Transverse colon (tissue), 4 donors: ENCODE data around the gene CHTF18. TPM values are rescaled to one million over a fixed set of nuclear protein-coding genes. Genes with fewer than 3 reads are reported as not detected.

Experiments used
- DNase-seq: peaks from one replicate; pipeline ENCODE4 v3.0.0-alpha.2; 2019
- H3K27ac ChIP-seq, 4 donors: fragments of 200-600 bp; sonication (generic); 2 replicates each; pipeline ENCODE4 v1.5.1; 2016 to 2018; ENCODE audit warnings: inconsistent platforms in 4 of 4
- H3K27me3 ChIP-seq: fragments of 200-600 bp; sonication (generic); 2 replicates; pipeline ENCODE4 v1.5.1; 2017; ENCODE audit warnings: inconsistent platforms
- H3K36me3 ChIP-seq, 4 donors: fragments of 200-600 bp; sonication (generic); 2 replicates each; pipeline ENCODE4 v1.5.1; 2017 to 2019; ENCODE audit warnings: inconsistent platforms in 4 of 4
- H3K4me1 ChIP-seq, 4 donors: fragments of 200-600 bp; sonication (generic); 2 replicates each; pipeline ENCODE4 v1.5.1; 2017 to 2020; ENCODE audit warnings: inconsistent platforms in 4 of 4
- H3K4me3 ChIP-seq, 4 donors: fragments of 200-600 bp; sonication (generic); 1 replicate in 1 of 4; 2 replicates in 3 of 4; pipeline versions ENCODE4 v1.5.1 to v1.6.1; 2017 to 2019; ENCODE audit warnings: inconsistent platforms in 4 of 4
- H3K9me3 ChIP-seq, 2 donors: fragments of 200-600 bp; sonication (generic); 2 replicates each; pipeline ENCODE4 v1.5.1; 2017 to 2019; ENCODE audit warnings: inconsistent platforms in 2 of 2
- CTCF ChIP-seq, 5 experiments: fragments of 200-600 bp in 3 of 5; fragments of 450-650 bp in 2 of 5; sonication (generic) in 3 of 5; IDR thresholded peaks; 1 replicate in 2 of 5; 2 replicates in 3 of 5; pipeline ENCODE4 v1.5.1; 2016 to 2017; ENCODE audit warnings: antibody characterized with exemption in 5 of 5, inconsistent platforms in 3 of 5, mild to moderate bottlenecking in 2 of 5, moderate library complexity in 1 of 5
- EP300 ChIP-seq: sonication (generic); formaldehyde crosslinking; IDR thresholded peaks from one replicate; pipeline ENCODE4 v1.6.1; 2017; ENCODE audit warnings: antibody characterized with exemption, low read depth
- POLR2A ChIP-seq: fragments of 450-650 bp; IDR thresholded peaks from one replicate; pipeline ENCODE4 v1.6.1; 2016; ENCODE audit warnings: antibody characterized with exemption, mild to moderate bottlenecking, moderate library complexity
- POLR2AphosphoS5 ChIP-seq, 3 donors: sonication (generic); formaldehyde crosslinking; IDR thresholded peaks; one replicate each; pipeline ENCODE4 v1.6.1; 2016; ENCODE audit warnings: antibody characterized with exemption in 3 of 3
- WGBS, 2 donors: methylation state at CpG; one replicate each; pipeline ENCODE4 v1.1.5; 2018; ENCODE audit warnings: low coverage in 1 of 2; 5-methylcytosine and 5-hydroxymethylcytosine counted together
- in situ Hi-C, 4 donors: fragments of 200-750 bp; cut with MboI; loops; one replicate each; pipeline versions ENCODE4 v1.15.0 to v1.15.1; 2017; ENCODE audit warnings: low sequenced_read_pairs in 3 of 4, low pct_ligation_motif_present in 1 of 4, low pct_unique_long_range_greater_than_20kb in 1 of 4
- intact Hi-C: fragments of 100-400 bp; cut with DNase I; formaldehyde crosslinking; loops from one replicate; pipeline ENCODE4 v1.15.1; 2023; ENCODE audit warnings: low total_unique reads
- total RNA-seq, 4 donors: library from RNA; depleted of rRNA; stranded (reverse); fragments of >200 nt; gene quantifications; one replicate each; pipeline ENCODE4 v1.1.0, GENCODE V29; 2016

CHTF18 gene
- total RNA-seq, 4 donors from 2014 or later: 4.6 to 33.4 (median 12.9) TPM

GRCh38 chr16:784431-784830 lies 4.0 kb upstream of the CHTF18 start:
- H3K36me3 ChIP-seq: no peaks in the 10 kb centered on the region
- H3K9me3 ChIP-seq: no peaks in the 10 kb centered on the region
- DNase-seq: no peak
- intact Hi-C loops (no loop called here), in situ Hi-C loops (loop anchor here in 1 of 4 donors (10.0 kb wide), 1 partner anchor 70 kb away; the partner anchor contains the start of gene METRN)
- H3K27ac ChIP-seq: no peak overlapping the region
- no peak overlapping the region for H3K4me3 ChIP-seq
- H3K4me1 ChIP-seq: peaks cover 14 to 20% (median 17%) of the 10 kb centered on the region in 4 donors
- peaks cover 37% of the 10 kb centered on the region for H3K27me3 ChIP-seq
- 91% methylated on average over 11 of the region's 19 CpGs; no CpG with 5 or more reads in 1 of the 2 donors for WGBS, 2 donors
- TF ChIP-seq POLR2AphosphoS5 (IDR thresholded peaks at IDR 0.05) (no peak), POLR2A (no peak), EP300 (no peak), CTCF (IDR thresholded peaks at IDR 0.05) (no peak)

GRCh38 chr16:785563-786535 lies 2.6 kb upstream of the CHTF18 start:
- peaks cover 14 to 22% (median 18%) of the 10 kb centered on the region in 4 donors for H3K4me1 ChIP-seq
- in situ Hi-C loops: loop anchor here in 2 of 4 donors (5.0 to 10.0 kb wide), 2 partner anchors 71 to 74 kb away; partner anchors contain the start of gene METRN (in 1 of the 2)
- H3K9me3 ChIP-seq: no peaks in the 10 kb centered on the region
- peak; percentile 76 for DNase-seq
- TF ChIP-seq EP300 (no peak), POLR2AphosphoS5 (IDR thresholded peaks at IDR 0.05) (no peak), POLR2A (no peak), CTCF (IDR thresholded peaks at IDR 0.05) (peak; percentile 63 to 81 (median 73))
- no peak overlapping the region for H3K4me3 ChIP-seq
- H3K27me3 ChIP-seq: peaks cover 31% of the 10 kb centered on the region
- 58% methylated on average over 40 of the region's 58 CpGs; no CpG with 5 or more reads in 1 of the 2 donors for WGBS, 2 donors
- H3K27ac ChIP-seq: no peak overlapping the region
- intact Hi-C loops: loop anchor here (5.0 kb wide), 1 partner anchor 74 kb away; no protein-coding TSS in a partner anchor
- H3K36me3 ChIP-seq: no peaks in the 10 kb centered on the region

GRCh38 chr16:787321-787966 lies 976 bp upstream of the CHTF18 start:
- H3K36me3 ChIP-seq: no peaks in the 10 kb centered on the region
- intact Hi-C loops (loop anchor here (5.0 kb wide), 1 partner anchor 75 kb away; no protein-coding TSS in a partner anchor), in situ Hi-C loops (loop anchor here in 2 of 4 donors (5.0 to 10.0 kb wide), 2 partner anchors 73 to 75 kb away; partner anchors contain the start of gene METRN (in 1 of the 2))
- H3K4me3 ChIP-seq: peak overlapping the region; percentile 65 to 99 (median 96)
- peak overlapping the region; percentile 73 to 91 (median 85) for H3K27ac ChIP-seq
- peaks cover 14 to 22% (median 18%) of the 10 kb centered on the region in 4 donors for H3K4me1 ChIP-seq
- TF ChIP-seq POLR2AphosphoS5 (IDR thresholded peaks at IDR 0.05) (no peak), POLR2A (no peak), CTCF (IDR thresholded peaks at IDR 0.05) (no peak), EP300 (no peak)
- H3K9me3 ChIP-seq: no peaks in the 10 kb centered on the region
- WGBS, 2 donors: 41% methylated on average over 29 of the region's 47 CpGs; no CpG with 5 or more reads in 1 of the 2 donors
- H3K27me3 ChIP-seq: peaks cover 15% of the 10 kb centered on the region
- DNase-seq: peak; percentile 28
